HepG2 (cell line): ENCODE data around the gene ZSCAN21. TPM values are rescaled to one million over a fixed set of nuclear protein-coding genes. Genes with fewer than 3 reads are reported as not detected.
A peak's percentile ranks its signal among the peaks of the same experiment; 100 is the strongest.

Source experiments
- BHLHE40 ChIP-seq: IDR thresholded peaks from 2 replicates; pipeline ENCODE4 v1.6.1; 2011; ENCODE audit warnings: low read length, improper control_type of control experiment
- EEA1 ChIP-seq: sonication (generic); formaldehyde crosslinking; IDR thresholded peaks from 2 replicates; pipeline ENCODE4 v1.5.1; 2020; ENCODE audit warnings: mild to moderate bottlenecking, missing genetic modification reagents, borderline replicate concordance
- MXD4 ChIP-seq: IDR thresholded peaks from 2 replicates; pipeline ENCODE4 v1.6.1; 2016; ENCODE audit warnings: mild to moderate bottlenecking, missing biosample characterization, missing genetic modification reagents
- MYNN ChIP-seq: sonication (generic); formaldehyde crosslinking; IDR thresholded peaks from 2 replicates; pipeline ENCODE4 v1.4.0; 2020; ENCODE audit warnings: mild to moderate bottlenecking, low read depth, missing genetic modification reagents
- NPAS2 ChIP-seq: sonication (generic); formaldehyde crosslinking; IDR thresholded peaks from 2 replicates; pipeline ENCODE4 v1.8.0; 2022; ENCODE audit warnings: mild to moderate bottlenecking, missing genetic modification reagents, borderline replicate concordance
- RBM39 ChIP-seq: fragments of 200-400 bp; formaldehyde crosslinking; IDR thresholded peaks from one replicate; pipeline ENCODE4 v1.6.1; 2018; ENCODE audit warnings: antibody characterized with exemption, mild to moderate bottlenecking, low read depth, low read length; ENCODE audit not compliant: poor library complexity, severe bottlenecking
- SETDB1 ChIP-seq: sonication (generic); formaldehyde crosslinking; IDR thresholded peaks from 2 replicates; pipeline ENCODE4 v1.5.1; 2020; ENCODE audit warnings: missing genetic modification reagents, mild to moderate bottlenecking, borderline replicate concordance
- SIN3B ChIP-seq: fragments of 150-350 bp; IDR thresholded peaks from 2 replicates; pipeline ENCODE4 v1.6.1; 2014; ENCODE audit warnings: low read length
- ZFYVE20 ChIP-seq: sonication (generic); formaldehyde crosslinking; IDR thresholded peaks from 2 replicates; pipeline ENCODE4 v1.8.0; 2023; ENCODE audit warnings: low read depth, mild to moderate bottlenecking, moderate library complexity, missing genetic modification reagents, borderline replicate concordance
- ZNF256 ChIP-seq: sonication (generic); formaldehyde crosslinking; conservative IDR thresholded peaks from 2 replicates; pipeline ENCODE4 v1.4.0; 2020; ENCODE audit warnings: missing genetic modification reagents
- ZNF331 ChIP-seq: sonication (generic); formaldehyde crosslinking; IDR thresholded peaks from 2 replicates; pipeline ENCODE4 v1.4.0; 2020; ENCODE audit warnings: missing genetic modification reagents
- ZNF382 ChIP-seq: sonication (generic); formaldehyde crosslinking; IDR thresholded peaks from 2 replicates; pipeline ENCODE4 v1.5.0; 2020; ENCODE audit warnings: missing genetic modification reagents, mild to moderate bottlenecking, borderline replicate concordance
- ZNF558 ChIP-seq: sonication (generic); formaldehyde crosslinking; IDR thresholded peaks from 2 replicates; pipeline ENCODE4 v1.9.0; 2022; ENCODE audit warnings: mild to moderate bottlenecking, missing genetic modification reagents, borderline replicate concordance
- ZNF672 ChIP-seq: sonication (generic); formaldehyde crosslinking; IDR thresholded peaks from 2 replicates; pipeline ENCODE4 v1.8.1; 2022; ENCODE audit warnings: missing genetic modification reagents
- ZNF703 ChIP-seq: sonication (generic); formaldehyde crosslinking; IDR thresholded peaks from 2 replicates; pipeline ENCODE4 v1.5.1; 2020; ENCODE audit warnings: missing genetic modification reagents, mild to moderate bottlenecking, moderate library complexity, borderline replicate concordance
- ZNF749 ChIP-seq: sonication (generic); formaldehyde crosslinking; IDR thresholded peaks from 2 replicates; pipeline ENCODE4 v1.8.0; 2022; ENCODE audit warnings: mild to moderate bottlenecking, missing genetic modification reagents, moderate library complexity, borderline replicate concordance
- ZNF781 ChIP-seq: sonication (generic); formaldehyde crosslinking; IDR thresholded peaks from 2 replicates; pipeline ENCODE4 v1.5.1; 2020; ENCODE audit warnings: borderline replicate concordance, mild to moderate bottlenecking, missing genetic modification reagents; ENCODE audit errors: not compliant biosample characterization
- ZNF879 ChIP-seq: sonication (generic); formaldehyde crosslinking; IDR thresholded peaks from 2 replicates; pipeline ENCODE4 v1.8.1; 2023; ENCODE audit warnings: missing genetic modification reagents
- ZZZ3 ChIP-seq: sonication (generic); formaldehyde crosslinking; IDR thresholded peaks from 2 replicates; pipeline ENCODE4 v1.4.0; 2020; ENCODE audit warnings: missing genetic modification reagents, mild to moderate bottlenecking, borderline replicate concordance
- polyA plus RNA-seq, 8 experiments: library from polyadenylated mRNA; depleted of rRNA in 3 of 8; stranded (reverse) in 7 of 8; unstranded in 1 of 8; fragments of >200 nt; fragmentation: Illumina TruSeq in 4 of 8; extraction: Trizol in 4 of 8; gene quantifications; 2 replicates each; pipeline versions ENCODE4 v1.2.1 to v1.2.3, GENCODE V29; 2011 to 2016; ENCODE audit warnings: low read depth in 4 of 8, missing spikeins in 1 of 8, mixed read lengths in 1 of 8; ENCODE audit not compliant: insufficient read depth in 1 of 8
- total RNA-seq, 5 experiments: library from RNA; depleted of rRNA; stranded (reverse); fragments of >200 nt; fragmentation: Illumina TruSeq; extraction: Trizol; gene quantifications; 2 replicates each; pipeline ENCODE4 v1.2.3, GENCODE V29; 2016; ENCODE audit warnings: low read depth in 1 of 5
- TF ChIP-seq, protein P1 (sequence below): sonication (generic); formaldehyde crosslinking; IDR thresholded peaks from 2 replicates; pipeline ENCODE4 v1.5.1; 2020; ENCODE audit warnings: missing genetic modification reagents, mild to moderate bottlenecking, borderline replicate concordance
- TF ChIP-seq, protein P2 (sequence below): sonication (generic); formaldehyde crosslinking; conservative IDR thresholded peaks from 2 replicates; pipeline ENCODE4 v1.5.0; 2020; ENCODE audit warnings: missing genetic modification reagents
- TF ChIP-seq, protein P3 (sequence below): IDR thresholded peaks from 2 replicates; pipeline ENCODE4 v1.6.1; 2016; ENCODE audit warnings: low read depth
- TF ChIP-seq, protein P4 (sequence below): sonication (generic); formaldehyde crosslinking; IDR thresholded peaks from 2 replicates; pipeline ENCODE4 v1.4.0; 2020; ENCODE audit warnings: mild to moderate bottlenecking, missing genetic modification reagents

ZSCAN21 gene
- total and polyA plus RNA-seq, 2 of the 13 experiments (the other 11 are each of a cell fraction or from before 2014, with no cell fraction given): 7.0 to 10.0 TPM

DNA sequence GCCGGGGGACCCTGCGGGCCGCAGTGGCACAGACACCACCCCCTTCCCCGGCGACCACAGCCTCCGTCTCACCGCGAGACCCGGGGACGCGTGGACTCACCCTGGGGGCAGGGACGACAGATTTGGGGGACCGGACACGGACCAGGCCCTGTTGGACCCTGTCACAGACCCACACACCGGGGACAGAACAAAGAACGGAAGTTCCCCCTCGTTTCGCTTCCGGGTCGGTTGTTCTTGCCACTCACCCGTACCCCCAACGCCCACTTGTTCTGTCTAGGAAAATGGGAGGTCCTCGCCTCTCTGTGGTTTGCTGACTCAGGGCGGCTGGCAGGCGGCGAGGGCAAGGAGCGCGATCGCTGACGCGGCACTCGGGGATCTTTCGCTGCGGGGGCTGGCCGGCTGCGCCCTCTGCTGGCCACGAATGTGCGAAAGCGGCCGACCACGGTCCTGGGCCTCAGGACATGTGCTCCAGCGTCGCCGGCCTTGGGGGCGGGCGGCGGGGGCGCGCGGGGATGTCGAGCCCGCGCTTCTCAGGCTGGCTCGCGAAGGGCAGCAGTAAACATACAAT lies 32.0 kb downstream of the ZSCAN21 start, which contains the start of gene ZNF3 (continued):
- TF ChIP-seq ZNF382 (CRISPR knock-in tag) (no peak), ZNF558 (CRISPR knock-in tag) (peak; percentile 91; the same call in 1 of the 2 replicates), ZNF331 (CRISPR knock-in tag) (peak; percentile 91; the same call in 1 of the 2 replicates), EEA1 (CRISPR knock-in tag) (no peak), BHLHE40 (peak; percentile 49; the same call in 1 of the 2 replicates), ZNF749 (CRISPR knock-in tag) (peak; percentile 79; the same call in 1 of the 2 replicates), SIN3B (peak; percentile 76), ZFYVE20 (CRISPR knock-in tag) (0 out of 2 replicates have a peak, but pooled peaks have one; percentile 31), ZNF256 (CRISPR knock-in tag) (no peak; the same call in none of the 2 replicates), ZNF672 (no peak), MYNN (CRISPR knock-in tag) (no peak; the same call in 1 of the 2 replicates), ZZZ3 (CRISPR knock-in tag) (peak; percentile 69; the same call in 1 of the 2 replicates), ZNF703 (peak; percentile 55; the same call in 1 of the 2 replicates), ZNF781 (CRISPR knock-in tag) (peak; percentile 78), NPAS2 (CRISPR knock-in tag) (no peak), SETDB1 (CRISPR knock-in tag) (no peak), MXD4 (CRISPR knock-in tag) (peak; percentile 96), RBM39 (peak; percentile 89), ZNF879 (CRISPR knock-in tag) (peak; percentile 90; the same call in 1 of the 2 replicates)
- TF ChIP-seq, protein P1, sequence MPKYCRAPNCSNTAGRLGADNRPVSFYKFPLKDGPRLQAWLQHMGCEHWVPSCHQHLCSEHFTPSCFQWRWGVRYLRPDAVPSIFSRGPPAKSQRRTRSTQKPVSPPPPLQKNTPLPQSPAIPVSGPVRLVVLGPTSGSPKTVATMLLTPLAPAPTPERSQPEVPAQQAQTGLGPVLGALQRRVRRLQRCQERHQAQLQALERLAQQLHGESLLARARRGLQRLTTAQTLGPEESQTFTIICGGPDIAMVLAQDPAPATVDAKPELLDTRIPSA (CRISPR knock-in tag): no peak
- TF ChIP-seq, protein P2, sequence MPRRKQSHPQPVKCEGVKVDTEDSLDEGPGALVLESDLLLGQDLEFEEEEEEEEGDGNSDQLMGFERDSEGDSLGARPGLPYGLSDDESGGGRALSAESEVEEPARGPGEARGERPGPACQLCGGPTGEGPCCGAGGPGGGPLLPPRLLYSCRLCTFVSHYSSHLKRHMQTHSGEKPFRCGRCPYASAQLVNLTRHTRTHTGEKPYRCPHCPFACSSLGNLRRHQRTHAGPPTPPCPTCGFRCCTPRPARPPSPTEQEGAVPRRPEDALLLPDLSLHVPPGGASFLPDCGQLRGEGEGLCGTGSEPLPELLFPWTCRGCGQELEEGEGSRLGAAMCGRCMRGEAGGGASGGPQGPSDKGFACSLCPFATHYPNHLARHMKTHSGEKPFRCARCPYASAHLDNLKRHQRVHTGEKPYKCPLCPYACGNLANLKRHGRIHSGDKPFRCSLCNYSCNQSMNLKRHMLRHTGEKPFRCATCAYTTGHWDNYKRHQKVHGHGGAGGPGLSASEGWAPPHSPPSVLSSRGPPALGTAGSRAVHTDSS: 0 out of 2 replicates have a peak, but pooled peaks have one; percentile 60
- TF ChIP-seq, protein P3, sequence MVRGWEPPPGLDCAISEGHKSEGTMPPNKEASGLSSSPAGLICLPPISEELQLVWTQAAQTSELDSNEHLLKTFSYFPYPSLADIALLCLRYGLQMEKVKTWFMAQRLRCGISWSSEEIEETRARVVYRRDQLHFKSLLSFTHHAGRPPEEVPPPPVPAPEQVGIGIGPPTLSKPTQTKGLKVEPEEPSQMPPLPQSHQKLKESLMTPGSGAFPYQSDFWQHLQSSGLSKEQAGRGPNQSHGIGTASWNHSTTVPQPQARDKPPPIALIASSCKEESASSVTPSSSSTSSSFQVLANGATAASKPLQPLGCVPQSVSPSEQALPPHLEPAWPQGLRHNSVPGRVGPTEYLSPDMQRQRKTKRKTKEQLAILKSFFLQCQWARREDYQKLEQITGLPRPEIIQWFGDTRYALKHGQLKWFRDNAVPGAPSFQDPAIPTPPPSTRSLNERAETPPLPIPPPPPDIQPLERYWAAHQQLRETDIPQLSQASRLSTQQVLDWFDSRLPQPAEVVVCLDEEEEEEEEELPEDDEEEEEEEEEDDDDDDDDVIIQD (CRISPR knock-in tag): no peak; the same call in none of the 2 replicates
- TF ChIP-seq, protein P4, sequence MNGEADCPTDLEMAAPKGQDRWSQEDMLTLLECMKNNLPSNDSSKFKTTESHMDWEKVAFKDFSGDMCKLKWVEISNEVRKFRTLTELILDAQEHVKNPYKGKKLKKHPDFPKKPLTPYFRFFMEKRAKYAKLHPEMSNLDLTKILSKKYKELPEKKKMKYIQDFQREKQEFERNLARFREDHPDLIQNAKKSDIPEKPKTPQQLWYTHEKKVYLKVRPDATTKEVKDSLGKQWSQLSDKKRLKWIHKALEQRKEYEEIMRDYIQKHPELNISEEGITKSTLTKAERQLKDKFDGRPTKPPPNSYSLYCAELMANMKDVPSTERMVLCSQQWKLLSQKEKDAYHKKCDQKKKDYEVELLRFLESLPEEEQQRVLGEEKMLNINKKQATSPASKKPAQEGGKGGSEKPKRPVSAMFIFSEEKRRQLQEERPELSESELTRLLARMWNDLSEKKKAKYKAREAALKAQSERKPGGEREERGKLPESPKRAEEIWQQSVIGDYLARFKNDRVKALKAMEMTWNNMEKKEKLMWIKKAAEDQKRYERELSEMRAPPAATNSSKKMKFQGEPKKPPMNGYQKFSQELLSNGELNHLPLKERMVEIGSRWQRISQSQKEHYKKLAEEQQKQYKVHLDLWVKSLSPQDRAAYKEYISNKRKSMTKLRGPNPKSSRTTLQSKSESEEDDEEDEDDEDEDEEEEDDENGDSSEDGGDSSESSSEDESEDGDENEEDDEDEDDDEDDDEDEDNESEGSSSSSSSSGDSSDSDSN (CRISPR knock-in tag): peak; percentile 78
